UCSD-AML1 (cell line): Measurements from ENCODE around the gene SIAE.
"Not testable (repeated sequence)": the region's sequence is repeated elsewhere in the genome, so short reads cannot be mapped to it uniquely, and the experiment has no call there.

Source experiments
- DNase-seq: peaks from one replicate; lab custom pipeline; 2025; ENCODE audit not compliant: unreplicated experiment; lab: John Stamatoyannopoulos, UW

Gene SIAE

GRCh38 chr11:124625504-124626168 lies 47.9 kb downstream of the SIAE start:
- no peak for DNase-seq

DNA sequence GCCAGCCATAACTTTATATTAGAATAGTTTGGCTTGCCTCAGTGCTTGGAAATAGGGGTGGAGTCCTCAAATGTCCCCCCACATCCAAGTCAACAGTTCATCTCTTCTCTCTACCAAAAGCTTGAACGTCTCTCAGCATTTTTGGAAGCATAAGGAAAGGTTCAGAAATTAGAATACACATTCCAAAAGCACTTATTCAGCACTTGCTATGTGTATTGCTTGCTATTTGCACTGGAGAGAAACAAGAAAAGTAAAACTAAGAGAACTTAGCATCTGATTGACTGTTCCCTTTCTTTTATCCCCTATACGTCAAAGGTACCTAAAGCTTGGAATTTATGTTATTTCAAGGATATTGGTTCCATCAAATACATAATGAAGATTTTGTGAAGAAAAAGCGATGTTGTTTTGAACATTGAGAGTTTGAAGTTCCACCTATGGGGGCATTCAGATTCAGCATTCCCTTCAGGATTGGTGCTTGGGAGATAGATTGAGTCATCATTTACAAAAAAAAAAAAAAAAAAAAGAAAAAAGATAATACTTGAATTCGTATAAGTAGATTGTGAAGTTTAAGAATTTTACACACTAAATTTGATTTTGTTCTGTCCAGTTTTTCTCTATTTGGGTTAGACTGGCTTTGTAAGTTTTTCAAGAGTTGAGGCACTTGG lies 49.5 kb downstream of the SIAE start:
- DNase-seq, result no peak

DNA sequence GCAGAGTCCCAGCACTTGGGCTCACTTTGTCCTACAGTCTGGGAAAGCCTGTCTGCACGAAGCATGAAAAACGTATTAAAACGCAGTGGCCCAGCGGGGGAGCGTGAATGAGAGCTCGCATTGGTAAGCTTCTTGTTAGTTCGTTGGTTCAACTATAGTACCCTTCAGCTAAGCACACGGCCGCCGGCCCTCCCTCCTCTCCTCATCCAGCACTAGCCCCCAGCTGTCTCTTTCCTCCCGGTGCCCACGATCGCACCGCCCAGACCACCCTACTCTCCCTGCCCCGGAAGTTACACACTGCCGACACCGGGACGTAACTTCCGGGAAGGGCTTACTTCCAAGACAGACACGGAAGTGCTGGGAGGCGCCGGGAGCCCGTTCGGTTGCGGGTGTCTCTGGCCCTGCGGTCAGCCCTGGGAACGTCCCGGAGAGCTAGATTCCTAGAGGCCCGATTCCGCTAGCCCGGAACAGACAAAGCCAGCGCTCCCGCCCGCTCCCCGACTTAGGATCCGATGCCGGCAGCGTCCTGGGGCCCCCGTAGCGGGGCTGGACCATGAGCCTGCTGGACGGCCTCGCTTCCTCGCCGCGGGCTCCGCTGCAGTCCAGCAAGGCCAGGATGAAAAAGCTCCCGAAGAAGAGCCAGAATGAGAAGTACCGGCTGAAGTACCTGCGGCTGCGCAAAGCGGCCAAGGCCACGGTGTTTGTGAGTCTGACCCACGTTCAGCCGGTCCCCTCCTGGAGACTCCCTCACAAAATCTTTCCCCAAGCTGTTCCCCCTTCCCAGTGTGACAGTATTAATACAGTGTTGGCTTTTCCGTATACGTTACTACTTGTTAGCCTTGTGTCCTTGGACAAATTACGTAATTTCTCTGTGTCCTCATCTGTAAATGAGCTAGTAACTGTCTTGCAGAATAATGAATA lies 50.7 kb downstream of the SIAE start, which contains the start of gene TBRG1:
Gene TBRG1 (plus strand): TSS at position 334 of the 921 bp plus-strand sequence. CDS start 220 bp downstream, at position 554.
- DNase-seq, result peak; percentile 86

GRCh38 chr11:124618863-124619262 lies 54.7 kb downstream of the SIAE start:
- no peak for DNase-seq

DNA sequence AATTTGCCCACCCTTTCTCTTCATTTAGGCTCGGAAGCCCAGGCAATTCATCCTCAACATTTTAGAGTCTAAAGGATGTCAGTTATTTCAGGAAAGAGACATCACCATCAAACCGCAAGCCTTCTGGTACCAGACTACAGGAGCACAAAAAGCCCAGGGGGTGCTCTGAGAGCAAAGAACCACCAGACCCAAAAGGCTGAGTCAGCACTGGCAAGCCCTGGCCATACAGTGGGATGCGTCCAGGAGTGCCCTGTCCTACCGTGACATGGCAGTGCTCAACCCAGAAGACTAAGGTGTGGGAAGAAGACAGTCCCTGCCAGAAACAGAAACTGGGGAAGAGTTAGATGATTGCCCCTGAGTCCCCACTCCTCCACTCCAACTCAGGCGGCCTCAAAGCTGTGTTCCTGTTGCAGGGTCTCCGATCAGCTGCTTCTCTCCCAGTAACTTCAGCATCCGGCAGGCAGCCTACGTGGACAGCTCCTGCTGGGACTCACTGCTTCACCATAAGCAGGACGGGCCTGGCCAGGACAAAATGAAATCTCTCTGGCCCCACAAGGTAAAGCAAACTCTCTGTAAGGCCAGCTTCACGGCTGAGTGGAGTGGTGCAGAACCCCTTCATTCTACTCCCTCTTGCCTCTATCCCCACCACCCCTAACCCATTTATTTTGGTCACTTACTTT lies 60.8 kb downstream of the SIAE start:
- no peak for DNase-seq

GRCh38 chr11:124612045-124612444 lies 61.5 kb downstream of the SIAE start:
- no peak for DNase-seq

GRCh38 chr11:124611064-124611463 lies 62.5 kb downstream of the SIAE start, which contains the start of gene PANX3:
Gene PANX3 (plus strand): TSS chr11:124611428. CDS start chr11:124611557, 129 bp downstream.
- no peak for DNase-seq

DNA sequence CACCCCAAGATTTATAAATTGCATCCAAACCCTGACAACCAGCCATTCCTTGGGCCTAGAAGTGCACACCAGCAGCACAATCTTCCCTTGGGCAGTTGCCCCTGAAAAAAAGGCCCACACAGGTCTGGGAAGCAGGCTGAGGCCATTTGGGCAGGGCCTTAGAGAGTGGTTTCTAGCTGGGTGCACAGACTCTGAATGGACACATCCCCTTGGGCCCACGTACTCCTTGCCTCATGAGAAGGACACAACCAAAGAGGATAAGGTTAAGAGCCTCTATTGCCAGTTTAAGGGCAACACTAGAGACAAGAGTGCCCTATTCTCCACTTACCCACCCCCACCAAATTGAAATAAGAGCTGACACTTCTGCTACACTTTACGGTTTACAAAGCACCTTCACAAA lies 63.2 kb downstream of the SIAE start:
- no peak for DNase-seq

DNA sequence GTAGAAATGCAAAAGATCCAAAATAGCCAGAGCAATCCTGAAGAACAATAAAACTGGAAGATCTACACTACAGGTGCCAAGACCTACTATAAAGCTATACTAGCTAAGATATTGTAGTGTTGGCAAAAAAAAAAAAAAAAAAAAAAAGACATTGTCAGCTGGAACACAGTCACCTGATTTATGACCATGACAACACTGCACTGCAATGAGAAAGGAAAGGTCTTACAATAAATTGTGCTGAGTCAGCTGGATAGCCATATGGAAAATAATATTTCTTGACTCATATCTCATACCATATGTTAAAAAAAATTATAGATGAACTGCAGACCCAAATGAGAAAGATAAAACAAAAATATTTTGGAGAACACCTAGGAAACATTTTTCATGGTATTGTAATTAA lies 65.4 kb downstream of the SIAE start:
- DNase-seq, result no peak

DNA sequence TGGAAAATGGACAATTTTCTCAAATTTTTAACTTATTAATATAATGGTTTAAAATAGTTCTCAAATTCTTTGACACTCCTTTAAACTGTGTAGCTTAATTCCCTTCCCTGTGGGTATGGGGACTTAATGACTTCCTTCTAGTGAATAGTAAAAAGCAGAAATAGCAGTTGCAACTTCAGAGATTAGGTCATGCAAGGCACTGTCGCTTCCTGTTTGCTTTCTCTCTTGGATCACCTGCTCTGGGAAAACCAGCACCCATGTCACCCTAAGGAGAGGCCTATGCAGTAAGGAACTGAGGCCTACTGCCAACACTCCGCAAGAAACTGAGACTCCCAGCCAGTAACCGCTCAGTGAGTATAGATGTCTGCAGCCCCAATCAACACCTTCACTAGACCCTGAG lies 67.8 kb downstream of the SIAE start:
- peak; percentile 21 for DNase-seq

GRCh38 chr11:124602723-124603122 lies 70.8 kb downstream of the SIAE start:
- DNase-seq, result not testable (repeated sequence)

DNA sequence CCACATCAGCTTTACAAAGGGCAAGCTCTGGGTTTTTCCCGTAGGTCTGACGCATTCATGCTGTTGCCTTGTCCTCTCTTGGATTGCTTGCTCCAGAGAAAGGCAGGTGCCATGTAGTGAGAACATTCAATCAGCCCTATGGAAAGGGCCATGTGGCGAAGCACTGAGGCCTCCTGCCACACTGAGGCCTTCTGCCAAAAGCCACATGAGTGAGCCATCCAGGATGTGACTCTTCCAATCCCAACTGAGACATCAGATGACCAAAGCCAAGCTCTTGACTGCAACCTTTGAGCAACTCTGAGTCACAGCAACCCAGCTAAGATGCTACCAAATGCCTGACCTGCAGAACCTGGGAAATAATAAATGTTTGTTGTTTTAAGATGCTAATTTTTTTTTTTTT lies 71.3 kb downstream of the SIAE start:
- no peak for DNase-seq

GRCh38 chr11:124600621-124601320 lies 72.8 kb downstream of the SIAE start:
- DNase-seq, result no peak

DNA sequence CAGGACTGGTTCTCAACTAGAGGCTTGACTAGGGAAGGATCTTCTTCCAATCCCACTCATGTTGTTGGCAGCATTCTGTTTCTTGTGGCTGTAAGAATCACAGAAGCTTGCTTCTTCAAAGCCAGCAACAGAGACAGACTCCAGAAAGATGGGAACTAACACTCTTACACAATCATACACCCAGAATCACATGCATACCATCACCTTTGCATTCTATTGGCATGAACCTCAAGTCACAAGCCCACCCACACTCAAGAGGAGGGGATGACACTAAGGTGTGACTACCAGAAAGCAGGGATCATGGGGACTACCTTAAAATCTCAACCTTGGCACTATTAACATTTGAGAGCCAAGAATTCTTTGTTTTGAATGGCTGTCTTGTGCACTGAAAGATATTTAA lies 75.9 kb downstream of the SIAE start:
- DNase-seq, result no peak

- no peak for DNase-seq
Observed at GRCh38 chr11:124595302-124595701, 78.2 kb downstream of the SIAE start.

GRCh38 chr11:124592627-124593026 lies 80.9 kb downstream of the SIAE start:
- DNase-seq, result no peak

GRCh38 chr11:124591430-124591829 lies 82.1 kb downstream of the SIAE start:
- DNase-seq, result no peak

- peak; percentile 51 for DNase-seq
Observed at GRCh38 chr11:124586238-124586860, 87.2 kb downstream of the SIAE start.

GRCh38 chr11:124584681-124585372 lies 88.7 kb downstream of the SIAE start:
- DNase-seq, result no peak
